ENCODE data around the gene LRRC63. TPM values are rescaled to one million over a fixed set of nuclear protein-coding genes. Genes with fewer than 3 reads are reported as not detected.

Gene LRRC63
- total and polyA plus RNA-seq, 9 of the 15 experiments (the other 6 are each of a cell fraction or from before 2014, with no cell fraction given): 0.07 to 0.41 (median 0.24) TPM; not detected in 1

DNA sequence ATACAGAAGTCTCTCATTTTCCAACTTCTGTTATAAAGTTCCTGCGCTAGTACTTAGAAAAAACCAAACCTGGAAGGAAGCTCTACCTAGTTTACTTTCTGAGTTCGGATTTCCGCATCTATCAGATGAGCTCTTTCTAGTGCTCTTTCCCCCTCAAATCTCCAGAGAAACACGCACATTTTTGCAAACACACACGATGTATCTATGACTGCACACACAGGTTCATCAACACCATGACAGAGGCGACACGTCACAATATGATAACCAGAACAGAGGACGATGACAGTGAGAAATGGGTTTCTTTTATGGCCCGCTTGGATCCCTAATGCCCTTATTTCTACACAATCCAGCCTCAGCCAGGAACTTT, 629 bp upstream of the LRRC63 start (continued):
- TF ChIP-seq, protein P1, sequence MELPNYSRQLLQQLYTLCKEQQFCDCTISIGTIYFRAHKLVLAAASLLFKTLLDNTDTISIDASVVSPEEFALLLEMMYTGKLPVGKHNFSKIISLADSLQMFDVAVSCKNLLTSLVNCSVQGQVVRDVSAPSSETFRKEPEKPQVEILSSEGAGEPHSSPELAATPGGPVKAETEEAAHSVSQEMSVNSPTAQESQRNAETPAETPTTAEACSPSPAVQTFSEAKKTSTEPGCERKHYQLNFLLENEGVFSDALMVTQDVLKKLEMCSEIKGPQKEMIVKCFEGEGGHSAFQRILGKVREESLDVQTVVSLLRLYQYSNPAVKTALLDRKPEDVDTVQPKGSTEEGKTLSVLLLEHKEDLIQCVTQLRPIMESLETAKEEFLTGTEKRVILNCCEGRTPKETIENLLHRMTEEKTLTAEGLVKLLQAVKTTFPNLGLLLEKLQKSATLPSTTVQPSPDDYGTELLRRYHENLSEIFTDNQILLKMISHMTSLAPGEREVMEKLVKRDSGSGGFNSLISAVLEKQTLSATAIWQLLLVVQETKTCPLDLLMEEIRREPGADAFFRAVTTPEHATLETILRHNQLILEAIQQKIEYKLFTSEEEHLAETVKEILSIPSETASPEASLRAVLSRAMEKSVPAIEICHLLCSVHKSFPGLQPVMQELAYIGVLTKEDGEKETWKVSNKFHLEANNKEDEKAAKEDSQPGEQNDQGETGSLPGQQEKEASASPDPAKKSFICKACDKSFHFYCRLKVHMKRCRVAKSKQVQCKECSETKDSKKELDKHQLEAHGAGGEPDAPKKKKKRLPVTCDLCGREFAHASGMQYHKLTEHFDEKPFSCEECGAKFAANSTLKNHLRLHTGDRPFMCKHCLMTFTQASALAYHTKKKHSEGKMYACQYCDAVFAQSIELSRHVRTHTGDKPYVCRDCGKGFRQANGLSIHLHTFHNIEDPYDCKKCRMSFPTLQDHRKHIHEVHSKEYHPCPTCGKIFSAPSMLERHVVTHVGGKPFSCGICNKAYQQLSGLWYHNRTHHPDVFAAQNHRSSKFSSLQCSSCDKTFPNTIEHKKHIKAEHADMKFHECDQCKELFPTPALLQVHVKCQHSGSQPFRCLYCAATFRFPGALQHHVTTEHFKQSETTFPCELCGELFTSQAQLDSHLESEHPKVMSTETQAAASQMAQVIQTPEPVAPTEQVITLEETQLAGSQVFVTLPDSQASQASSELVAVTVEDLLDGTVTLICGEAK (IDR thresholded peaks at IDR 0.05): 0 out of 2 replicates have a peak, but pooled peaks have one; percentile 23
- TF ChIP-seq, protein P1 (CRISPR knock-in tag; IDR thresholded peaks at IDR 0.05): no peak
- TF ChIP-seq ZNF507 (tag; conservative IDR thresholded peaks at IDR 0.05) (no peak), SMC3 (conservative IDR thresholded peaks at IDR 0.05; ENCODE audit: insufficient read depth, low read depth, low read length) (no peak), NCOA2 (IDR thresholded peaks at IDR 0.05; ENCODE audit: partially characterized antibody in 2 of 2) (peak in 1 of 2 experiments; percentile 27), CSDE1 (IDR thresholded peaks at IDR 0.05) (peak in 1 of 2 experiments; percentile 61; a peak in 1 of 4 replicates)
- TF ChIP-seq, protein P2, sequence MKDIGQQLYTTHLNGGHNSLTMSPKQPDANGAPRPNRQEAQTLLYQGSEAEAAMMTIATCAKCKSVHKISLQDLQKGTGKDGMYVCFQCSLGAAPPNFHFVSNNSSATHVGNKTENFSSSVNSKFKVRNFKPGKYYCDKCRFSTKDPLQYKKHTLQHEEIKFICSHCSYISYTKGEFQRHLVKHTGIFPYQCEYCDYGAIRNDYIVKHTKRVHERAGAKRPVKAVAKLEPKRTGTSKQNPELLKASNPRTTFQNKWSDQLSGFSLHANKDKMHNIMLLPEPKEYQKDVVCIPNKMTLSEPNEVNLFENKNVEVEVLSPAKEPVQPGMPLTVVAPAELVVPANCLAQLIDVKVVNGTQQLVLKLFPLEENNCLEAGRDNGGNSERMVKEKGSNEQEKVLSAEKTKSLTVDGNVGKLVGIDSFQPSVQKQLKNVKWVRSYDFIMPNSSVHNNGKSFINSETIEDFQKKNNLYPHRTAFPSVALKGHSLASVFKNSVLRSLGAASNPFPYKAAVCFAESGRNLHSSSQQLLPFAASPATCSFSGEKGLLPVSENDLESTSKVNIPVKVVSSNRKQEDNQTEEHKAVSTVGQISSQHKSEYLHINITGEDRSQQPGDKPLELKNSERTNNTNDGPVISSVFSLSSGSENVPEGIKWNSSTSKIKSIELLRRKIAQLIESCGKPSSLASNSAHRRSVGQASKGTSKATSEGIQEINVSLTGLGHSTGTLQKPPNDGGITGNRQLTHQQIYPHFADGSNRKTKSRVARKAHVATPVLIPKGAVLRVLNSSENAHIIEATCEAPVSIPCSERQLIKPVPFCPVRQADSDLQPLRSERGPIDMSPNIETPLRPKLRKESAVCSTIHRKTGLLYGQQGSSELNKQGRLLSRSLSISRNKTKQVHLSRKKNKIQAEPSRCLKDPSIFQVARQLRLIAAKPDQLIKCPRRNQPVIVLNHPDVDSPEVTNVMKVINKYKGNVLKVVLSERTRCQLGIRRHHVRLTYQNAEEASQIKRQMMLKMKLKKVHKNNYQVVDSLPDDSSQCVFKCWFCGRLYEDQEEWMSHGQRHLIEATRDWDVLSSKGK (CRISPR knock-in tag; IDR thresholded peaks at IDR 0.05): no peak
- TF ChIP-seq, protein P3, sequence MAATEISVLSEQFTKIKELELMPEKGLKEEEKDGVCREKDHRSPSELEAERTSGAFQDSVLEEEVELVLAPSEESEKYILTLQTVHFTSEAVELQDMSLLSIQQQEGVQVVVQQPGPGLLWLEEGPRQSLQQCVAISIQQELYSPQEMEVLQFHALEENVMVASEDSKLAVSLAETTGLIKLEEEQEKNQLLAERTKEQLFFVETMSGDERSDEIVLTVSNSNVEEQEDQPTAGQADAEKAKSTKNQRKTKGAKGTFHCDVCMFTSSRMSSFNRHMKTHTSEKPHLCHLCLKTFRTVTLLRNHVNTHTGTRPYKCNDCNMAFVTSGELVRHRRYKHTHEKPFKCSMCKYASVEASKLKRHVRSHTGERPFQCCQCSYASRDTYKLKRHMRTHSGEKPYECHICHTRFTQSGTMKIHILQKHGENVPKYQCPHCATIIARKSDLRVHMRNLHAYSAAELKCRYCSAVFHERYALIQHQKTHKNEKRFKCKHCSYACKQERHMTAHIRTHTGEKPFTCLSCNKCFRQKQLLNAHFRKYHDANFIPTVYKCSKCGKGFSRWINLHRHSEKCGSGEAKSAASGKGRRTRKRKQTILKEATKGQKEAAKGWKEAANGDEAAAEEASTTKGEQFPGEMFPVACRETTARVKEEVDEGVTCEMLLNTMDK (IDR thresholded peaks at IDR 0.05; ENCODE audit: borderline replicate concordance, insufficient read depth, low read depth, low read length, poor library complexity, severe bottlenecking): no peak

Data from K562 (cell line).